Measurements from ENCODE around the gene AIF1.

The AIF1 gene

DNA sequence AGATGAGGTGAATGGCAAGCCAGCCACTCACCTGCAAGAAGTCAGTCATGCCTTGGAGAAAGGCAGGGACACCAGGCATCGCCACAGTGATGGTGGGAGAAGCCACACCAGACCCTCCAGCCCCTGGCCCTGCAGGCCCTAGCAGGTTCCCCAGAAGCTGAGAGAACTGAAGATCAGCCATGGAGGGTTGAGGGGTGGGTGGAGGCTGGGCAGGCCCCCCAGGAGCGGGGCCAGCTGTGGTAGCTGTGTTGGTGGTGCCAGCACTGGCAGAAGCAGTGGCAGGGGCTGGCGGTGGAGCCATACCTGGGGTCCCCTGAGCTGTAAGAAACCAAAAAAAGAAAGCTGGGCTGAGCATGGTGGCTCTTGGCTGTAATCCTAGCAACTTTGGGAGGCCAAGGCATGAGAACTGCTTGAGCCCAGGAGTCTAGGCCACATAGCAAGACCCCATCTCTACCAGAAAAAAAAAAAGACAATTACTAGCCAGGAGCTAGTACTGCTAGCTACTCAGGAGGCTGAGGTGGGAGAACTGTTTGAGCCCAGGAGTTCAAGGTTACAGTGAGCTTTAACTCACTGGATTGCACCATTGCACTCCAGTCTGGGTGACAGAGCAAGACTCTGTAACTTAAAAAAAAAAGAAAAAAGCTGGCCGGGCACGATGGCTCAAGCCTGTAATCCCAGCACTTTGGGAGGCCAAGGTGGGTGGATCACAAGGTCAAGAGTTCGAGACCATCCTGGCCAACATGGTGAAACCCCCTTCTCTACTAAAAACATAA, 27.9 kb downstream of the AIF1 start:
- DNase-seq (ENCODE audit: low spot score) = no peak

DNA sequence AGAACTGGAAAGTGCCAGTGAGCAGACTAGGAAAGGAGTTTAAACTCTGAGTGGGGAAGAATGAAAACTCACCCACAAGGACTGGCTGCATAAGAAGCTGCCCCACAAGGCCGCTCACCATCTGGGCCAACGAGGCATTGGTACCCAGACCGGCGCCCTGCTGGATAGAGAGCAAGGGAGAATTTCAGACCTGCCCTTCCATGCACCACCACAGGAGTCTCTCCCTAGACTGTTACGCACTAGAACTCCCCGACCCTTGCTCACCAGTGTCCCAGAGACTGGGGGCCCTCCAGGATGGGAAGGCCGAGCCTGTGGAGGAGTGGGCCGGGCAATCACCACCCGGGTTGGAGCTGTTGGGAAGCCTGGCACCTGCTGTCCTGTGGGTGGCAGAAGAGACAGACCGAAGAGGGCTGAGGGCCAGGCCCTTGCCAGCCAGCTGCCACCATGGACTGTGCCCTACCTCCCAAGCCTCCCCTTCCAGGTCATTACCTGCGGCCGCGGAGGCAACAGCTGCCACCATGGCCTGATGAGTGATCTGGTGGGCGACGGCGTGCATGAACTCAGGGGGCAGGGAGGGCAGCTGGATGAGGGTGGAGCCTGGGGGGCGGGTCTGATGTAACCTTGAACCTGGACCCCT, 28.9 kb downstream of the AIF1 start:
- no peak for DNase-seq (ENCODE audit: low spot score)

DNA sequence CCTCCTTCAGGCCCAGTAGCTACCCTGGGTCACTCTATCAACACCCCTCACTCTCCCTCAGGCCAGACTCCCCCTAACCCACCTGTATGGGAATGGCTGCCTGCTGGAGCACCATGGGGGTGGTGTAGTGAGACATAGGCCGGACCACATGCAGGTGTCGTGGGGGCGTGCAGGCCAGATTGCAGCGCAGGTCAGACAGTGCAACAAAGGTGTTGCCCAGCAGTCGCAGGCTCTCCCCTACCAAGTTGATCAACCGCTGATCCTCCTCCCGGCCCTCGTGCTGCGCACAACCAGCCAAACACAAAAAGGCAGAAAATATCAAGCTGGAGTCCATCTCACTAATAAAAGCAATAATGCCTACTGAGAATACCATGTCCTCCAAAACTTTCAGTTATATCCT, 30.3 kb downstream of the AIF1 start:
- no peak for DNase-seq (ENCODE audit: low spot score)

DNA sequence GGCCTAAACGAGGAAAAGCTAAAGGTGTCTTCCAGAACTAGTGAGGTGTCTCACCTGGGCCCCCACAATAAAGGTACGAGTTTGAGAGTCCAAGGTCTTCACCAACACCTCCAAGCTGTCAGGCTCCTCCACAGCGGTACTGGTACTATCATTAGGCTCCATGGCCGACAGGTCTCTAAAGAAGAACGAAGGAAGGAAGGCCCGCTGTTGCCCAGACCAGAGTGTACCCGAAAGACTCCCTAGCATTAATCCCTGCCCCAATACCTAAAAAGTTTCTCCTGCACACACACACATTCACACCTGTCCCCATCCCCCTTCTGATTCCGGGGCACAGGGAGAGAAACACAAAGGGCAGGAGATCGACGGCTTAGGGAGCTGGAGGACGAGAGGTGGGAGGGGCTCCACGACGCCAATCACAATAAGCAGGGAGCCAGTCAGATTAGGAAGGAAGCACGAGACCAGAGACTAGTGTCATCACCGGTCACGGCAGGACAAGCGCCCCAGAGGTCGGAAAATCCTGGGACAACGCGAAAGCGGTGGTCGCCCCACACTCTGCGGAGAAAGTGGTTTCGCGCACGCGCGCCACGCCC, 36.7 kb downstream of the AIF1 start:
- peak; percentile 66 for DNase-seq (ENCODE audit: low spot score)

DNA sequence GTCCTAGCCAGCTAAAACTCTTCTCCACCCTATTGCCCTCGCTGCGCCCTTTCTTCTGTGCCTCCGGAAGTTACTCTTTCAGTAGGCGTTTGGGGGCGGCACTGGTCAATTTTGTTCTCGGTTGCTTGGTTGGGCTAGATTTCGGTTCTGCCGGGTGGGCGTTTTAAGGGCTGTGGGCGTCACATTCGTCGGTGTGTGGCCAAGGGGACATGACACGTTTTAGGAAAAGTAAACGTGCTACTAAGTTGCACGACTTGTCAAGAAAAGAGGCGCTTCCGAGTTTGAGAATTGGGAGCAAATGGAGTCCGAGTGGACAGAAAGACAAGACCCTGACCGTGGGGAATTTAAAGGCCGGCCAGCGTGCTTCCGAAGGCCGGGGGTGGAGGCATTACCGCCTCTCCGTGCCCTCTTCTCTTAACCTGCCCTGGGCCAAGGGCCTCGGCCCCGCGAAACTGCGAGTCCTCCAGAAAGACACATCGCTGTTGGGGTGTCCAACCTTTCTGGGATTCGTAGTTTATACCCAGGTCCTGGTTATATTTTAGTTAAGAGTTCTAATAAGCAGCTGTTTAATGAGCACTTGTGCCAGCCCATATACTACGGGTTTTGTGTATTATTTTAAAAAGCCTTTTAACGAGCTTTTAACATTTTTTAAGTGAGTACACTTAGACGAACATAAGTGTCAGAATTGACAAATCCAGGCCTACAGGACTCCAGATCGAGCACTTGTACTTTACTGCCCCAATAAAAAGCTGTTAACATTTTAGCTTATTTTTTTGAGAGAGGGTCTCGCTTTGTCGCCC, 38.1 kb downstream of the AIF1 start:
- peak; percentile 95 for DNase-seq (ENCODE audit: low spot score)

DNA sequence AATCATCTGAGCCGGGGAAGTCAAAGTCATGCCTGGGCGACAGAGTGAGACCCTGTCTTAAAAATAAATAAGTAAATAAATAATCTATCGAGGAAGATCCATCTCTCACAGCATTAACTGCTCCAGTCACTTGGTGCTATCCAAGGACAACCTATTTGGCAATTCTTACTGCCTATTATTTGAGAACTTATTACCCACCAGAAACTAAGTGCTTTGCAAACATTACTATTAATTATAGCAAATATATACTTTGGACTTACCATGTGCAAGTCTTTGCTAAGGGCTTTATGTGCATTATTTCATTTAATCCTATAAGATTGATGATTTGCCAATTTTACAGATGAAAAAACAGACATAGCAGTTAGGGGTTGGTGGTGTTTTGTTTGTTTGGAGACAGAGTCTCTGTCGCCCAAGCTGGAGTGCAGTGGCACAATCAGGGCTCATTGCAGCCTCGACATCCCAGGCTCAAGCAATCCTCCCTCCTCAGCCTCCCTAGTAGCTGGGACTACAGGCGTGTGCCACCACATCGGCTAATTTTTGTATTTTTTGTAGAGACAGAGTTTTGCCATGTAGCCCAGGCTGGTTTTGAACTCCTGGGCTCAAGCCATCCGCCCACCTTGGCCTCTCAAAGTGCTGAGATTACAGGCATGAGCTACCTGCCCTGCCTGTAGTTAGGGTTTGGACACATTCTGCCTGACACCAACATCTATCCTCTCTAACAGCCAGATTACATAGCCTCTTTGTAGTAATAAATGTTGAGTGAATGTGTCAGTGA, 39.7 kb downstream of the AIF1 start:
- no peak for DNase-seq (ENCODE audit: low spot score)

DNA sequence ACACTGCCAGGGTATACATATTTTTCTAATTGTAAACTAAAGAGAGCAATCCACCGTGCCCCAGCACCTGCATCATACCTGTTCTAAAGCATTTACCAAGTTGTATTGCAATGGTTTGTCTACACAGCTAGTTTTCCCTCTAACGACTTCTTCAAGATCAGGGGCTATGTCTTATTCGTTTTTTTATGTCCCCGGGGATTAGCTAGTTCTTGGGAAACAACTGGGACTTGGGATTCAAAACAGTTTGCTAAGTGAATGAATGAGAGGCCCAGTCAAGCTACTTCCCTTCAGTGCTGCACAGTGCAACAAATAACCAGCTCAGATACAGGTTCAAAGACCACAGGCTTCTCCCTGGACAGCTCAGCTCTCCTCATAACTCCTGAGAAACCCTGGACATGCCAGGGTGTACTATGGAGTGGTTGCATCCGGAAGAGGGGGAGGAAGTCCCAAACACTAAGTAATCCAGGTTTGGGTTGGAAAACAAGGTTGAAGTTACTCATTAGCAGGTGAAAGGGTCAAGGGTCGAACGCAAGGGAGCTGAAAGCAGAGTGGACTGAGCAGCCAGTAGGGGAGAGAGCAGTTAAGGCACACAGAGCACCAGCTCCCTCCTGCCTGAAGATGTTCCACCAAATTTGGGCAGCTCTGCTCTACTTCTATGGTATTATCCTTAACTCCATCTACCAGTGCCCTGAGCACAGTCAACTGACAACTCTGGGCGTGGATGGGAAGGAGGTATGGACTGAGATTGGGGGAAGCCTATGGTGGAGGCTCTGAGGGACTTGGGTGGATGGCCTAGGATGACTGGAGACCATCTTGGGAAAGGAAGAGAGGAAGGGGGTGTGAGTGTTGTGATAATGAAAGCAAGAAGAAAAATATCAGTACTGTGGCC, 40.6 kb downstream of the AIF1 start, which contains the start of gene APOM:
APOM (plus strand) TSS at position 546 of the 889 bp plus-strand sequence; CDS start at position 619, 73 bp downstream.
- no peak for DNase-seq (ENCODE audit: low spot score)

DNA sequence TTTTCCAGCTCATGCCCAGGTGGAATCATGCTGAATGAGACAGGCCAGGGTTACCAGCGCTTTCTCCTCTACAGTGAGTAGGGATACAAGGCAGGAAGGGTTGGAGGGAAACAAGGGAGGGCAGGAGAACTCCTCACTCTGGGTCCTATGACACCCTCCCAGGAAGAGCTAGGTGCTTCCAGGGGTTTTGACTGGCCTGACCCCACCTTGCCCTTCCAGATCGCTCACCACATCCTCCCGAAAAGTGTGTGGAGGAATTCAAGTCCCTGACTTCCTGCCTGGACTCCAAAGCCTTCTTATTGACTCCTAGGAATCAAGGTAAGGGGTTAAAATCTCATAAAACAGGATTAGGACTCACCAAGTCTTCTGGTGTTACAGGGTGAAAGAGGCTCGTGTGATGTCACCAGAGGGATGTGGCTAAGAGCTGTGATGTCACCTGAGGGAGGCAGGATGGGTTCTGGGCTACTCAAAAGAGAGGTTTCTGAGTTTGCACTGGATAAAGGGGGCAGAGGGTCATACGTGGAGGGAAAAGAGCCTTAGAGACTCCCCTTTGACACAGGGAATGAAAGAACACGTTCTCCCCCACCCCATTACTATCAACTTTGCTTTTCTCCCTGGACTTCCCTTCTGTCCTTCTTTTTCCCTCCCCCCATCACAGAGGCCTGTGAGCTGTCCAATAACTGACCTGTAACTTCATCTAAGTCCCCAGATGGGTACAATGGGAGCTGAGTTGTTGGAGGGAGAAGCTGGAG, 42.5 kb downstream of the AIF1 start:
- no peak for DNase-seq (ENCODE audit: low spot score)

DNA sequence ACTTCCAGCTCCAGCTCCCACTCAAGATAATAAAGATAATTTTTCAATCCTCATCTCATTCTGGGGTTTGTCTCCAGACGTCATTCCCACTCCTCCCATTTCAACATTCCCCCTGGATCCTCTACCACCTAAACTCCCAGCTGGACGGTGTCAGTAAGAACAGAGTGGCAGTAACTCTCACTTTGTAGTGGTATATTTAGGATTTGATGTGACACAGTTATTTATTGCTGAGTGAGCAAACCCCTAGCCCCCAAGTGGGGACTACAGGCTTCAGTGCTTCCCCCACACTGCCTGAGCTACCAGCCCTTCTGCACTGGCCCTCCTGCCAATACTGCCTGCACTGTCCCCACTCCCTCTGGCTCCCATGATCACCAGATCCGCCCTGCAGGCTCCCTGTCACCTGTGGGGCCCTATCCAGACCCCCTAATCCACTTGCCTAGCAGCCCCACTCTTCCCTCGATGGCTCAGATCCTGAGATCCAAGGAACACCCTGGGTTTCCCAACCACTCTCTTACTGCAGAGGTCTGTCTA, 43.2 kb downstream of the AIF1 start:
- no peak for DNase-seq (ENCODE audit: low spot score)

DNA sequence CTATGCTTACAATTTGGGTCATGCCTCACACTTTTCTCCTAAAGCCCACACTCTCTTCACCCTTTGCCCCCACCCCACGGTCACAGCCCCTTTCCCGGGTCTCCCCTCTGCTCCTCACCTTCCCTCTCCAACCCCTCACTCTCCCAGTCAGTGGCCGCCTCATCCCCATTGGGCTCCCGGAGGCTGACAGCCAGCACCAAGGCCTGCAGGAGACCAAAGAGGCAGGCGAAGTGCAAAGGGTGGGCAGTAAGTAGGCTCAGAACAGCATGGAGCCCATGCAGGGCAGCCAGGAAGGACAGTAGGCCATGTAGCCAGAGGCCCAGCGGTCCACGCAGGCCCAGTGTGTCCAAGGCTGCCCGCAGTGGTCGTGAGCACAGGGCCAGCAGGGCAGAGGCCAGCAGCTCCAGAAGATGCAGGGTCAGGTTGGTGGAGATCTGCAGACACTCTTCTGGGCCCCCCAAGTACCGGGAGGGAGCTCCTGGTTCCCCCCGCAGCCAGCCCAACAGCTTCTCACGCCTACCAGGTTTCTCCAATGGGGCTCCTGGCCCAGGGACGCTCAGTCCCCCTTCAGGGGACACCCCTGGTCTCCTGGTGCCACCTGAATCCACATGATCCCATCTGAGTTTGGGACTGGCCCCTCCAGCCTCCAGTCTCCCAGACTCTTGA, 44.1 kb downstream of the AIF1 start:
- DNase-seq (ENCODE audit: low spot score) = no peak

DNA sequence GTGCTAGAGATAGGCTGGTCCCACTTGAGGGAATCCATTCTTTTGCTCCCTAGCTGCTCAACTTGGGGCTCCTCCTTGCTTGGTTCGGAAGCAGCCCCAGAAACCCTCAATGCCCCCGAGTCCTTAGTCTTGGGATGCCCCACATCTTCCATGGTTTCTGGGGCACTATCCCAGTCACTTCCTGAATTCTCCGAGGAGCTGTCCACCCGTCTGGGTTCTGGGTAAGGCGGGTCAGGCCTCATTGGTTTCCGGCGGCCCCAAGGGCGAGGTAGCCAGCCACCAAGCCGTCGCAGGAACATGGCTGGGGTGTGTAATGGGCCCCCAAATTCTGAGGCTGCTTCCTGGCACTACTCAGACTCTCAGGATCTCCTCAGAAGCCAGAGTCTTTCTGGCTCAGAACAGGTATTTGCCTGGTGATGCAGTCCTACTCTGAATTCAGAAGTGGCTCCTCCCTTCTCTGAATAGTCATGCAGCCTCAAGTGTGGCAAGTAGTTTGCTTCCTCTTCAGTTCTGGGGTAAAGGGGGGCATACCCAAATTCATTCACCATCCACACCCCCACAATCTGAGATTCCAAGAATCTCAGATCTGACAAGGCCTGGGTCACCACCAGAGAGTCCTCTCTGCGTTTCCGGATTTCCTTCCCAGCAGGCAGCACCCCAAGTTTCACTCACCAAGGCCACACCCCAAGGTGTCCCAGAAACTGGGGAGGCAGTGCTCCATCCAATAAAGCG, 44.8 kb downstream of the AIF1 start:
- peak; percentile 22 for DNase-seq (ENCODE audit: low spot score)

DNA sequence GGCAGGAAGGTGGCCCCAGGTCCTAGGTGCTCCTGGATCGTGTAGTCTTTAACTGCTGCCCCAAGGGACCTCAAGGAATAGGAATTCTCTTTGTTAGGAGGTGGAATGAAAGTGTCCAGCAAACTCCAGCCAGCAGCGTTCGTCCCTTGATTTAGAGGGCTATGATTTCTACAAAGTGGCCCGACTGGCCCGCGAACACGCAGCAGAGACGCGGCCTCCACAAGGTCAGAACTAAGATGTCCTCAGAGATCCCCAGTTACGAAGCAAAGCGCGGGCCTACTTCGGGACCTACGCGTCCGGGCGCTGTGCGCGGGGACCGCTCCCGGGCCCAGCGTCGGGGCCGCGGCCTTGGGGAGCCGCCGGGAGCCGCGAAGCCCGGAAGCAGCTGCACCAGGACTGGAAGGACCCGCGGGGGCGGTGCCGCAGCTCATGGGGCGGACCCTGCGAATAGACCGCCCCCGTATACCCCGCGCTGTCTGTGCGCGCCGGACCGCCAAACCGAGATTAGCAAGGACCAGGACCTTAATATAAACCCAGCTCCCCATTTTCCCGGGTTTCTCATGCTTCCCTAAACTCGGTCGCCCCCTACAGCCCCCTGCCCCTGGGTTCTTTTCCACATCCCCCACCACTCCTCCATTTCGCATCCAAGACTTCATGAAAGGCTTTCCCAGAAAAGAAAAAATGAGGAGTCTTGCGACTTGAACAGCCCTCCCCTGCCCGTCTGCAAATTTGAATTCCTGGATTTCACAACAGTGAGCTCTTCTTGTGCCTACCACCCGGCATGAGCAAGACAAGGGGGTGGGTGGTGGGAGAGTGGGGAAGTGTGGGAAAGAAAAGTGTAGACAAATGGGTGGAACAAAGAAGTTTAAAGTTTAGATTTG, 45.6 kb downstream of the AIF1 start, which contains the start of gene C6orf47:
C6orf47 (minus strand) TSS at position 398 of the 881 bp plus-strand sequence. CDS start 831 bp downstream, outside the sequence.
- peak; percentile 66 for DNase-seq (ENCODE audit: low spot score)

DNA sequence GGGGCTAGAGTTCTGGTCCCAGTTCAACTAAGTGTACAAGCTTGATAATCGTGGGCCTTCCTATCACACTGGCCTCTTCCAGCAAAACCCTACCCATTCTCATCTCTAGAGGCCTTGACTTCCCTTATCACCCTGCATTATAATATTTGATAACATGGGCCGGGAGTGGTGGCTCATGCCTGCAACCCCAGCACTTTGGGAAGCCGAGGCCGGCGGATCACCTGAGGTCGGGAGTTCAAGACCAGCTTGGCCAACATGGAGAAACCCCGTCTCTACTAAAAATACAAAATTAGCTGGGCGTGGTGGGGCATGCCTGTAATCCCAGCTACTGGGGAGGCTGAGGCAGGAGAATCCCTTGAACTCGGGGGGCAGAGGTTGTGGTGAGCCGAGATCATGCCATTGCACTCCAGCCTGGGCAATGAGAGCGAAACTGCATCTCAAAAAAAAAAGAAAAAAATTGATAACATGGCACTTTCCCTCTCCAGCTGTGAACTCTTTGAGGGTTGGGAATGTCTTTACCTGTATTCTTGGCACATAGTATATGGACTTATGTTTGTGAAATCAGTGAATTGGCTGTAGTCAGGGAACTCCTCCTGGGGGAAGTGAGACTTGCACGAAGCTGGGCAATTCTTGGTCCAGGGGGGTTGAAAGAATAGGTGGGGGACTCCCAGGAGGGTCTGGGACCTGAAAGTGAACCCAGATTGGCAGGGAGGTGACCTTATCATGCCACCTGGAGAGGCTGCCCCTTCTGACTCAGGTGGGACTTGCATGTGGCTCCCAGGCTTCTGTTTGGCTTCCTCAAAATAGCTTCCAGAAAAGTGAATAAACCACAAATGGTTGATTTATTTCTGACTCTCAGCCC, 46.5 kb downstream of the AIF1 start:
- DNase-seq (ENCODE audit: low spot score) = no peak

DNA sequence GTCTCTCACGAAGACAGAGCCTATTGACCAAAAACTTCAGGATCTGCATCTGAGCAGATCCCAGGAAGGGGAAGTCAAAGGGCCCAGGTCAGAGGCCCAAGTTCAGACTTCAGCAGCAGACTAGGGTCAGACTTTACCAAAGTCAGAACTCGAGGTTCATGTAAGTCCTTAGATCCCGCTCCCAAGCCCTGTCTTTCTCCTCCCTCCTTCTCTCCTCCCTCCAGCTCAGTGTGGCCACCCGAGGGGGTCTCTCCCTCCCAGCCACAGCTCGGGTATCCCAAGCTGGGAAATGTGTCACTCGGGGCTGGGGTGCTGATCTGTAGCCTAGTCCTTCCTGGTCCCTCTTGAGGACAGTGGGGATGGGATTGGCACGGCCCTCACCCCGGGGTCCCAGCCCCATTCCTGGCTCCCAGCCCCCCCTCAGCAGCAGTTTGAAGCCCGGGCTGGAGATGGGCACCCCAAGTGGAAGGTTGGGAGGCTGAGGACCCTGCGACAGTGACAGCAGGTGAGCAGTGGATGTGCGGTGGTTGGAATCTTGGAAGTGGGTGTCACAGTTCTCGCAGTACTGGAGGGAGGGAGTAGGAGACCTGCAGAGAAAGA, 47.2 kb downstream of the AIF1 start:
- no peak for DNase-seq (ENCODE audit: low spot score)

DNA sequence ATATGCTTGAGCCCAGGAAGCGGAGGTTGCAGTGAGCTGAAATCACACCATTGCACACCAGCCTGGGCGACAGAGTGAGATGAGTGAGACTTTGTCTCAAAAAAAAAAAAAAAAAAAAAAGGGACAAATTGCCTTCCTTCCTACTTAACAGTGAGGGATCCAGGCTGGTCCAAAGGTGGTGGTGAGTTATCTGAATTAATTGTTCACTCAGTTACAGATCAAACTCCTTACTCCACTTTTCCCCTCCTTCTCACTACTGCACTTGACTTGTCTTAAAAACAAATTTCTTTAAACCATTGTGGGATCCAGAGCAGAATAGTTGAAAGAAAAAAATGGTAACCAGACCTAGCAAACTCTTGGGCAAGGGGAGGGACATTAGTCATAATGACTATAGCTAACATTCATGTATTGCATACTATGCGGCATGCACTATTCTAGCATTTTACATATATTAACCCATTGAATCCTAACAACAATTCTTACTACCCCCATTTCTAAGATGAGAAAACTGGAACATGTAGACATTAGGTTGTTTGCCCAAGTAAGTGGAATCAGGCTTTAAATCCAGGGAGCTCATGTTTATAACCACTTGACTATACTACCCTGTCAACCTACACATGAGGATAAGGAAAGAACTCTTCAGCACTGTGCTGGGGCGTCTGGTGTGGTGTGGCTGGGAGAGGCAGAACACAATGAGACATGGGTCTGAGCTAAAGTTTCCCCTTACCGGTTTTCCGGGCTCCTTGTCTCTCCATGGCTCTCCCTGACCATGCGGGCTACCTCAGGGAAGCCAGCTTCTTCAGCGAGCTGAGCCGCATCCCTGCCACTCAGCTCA, 48.3 kb downstream of the AIF1 start:
- DNase-seq (ENCODE audit: low spot score) = no peak

Data from pons (tissue), 1 donor.